Hepatocyte (in vitro differentiated cells): ENCODE measurements around the gene KBTBD13. TPM values are rescaled to one million over a fixed set of nuclear protein-coding genes. Genes with fewer than 3 reads are reported as not detected.
A peak's percentile ranks its signal among the peaks of the same experiment; 100 is the strongest.

Experiments used
- DNase-seq: peaks from one replicate; pipeline ENCODE4 v3.0.0-alpha.2; 2016; ENCODE audit warnings: low spot score
- H2AFZ ChIP-seq: fragments of 200-600 bp; sonication (generic); 2 replicates; pipeline ENCODE4 v1.6.0; 2016; ENCODE audit warnings: antibody characterized with exemption, mild to moderate bottlenecking
- H3K27ac ChIP-seq: fragments of 200-600 bp; sonication (generic); 2 replicates; pipeline ENCODE4 v1.5.1; 2016; ENCODE audit warnings: mild to moderate bottlenecking
- H3K27me3 ChIP-seq: fragments of 200-600 bp; sonication (generic); 2 replicates; pipeline ENCODE4 v1.6.1; 2016
- H3K36me3 ChIP-seq: fragments of 200-600 bp; sonication (generic); replicated peaks from 2 replicates; pipeline ENCODE4 v1.5.1; 2016; ENCODE audit warnings: low read depth; ENCODE audit not compliant: insufficient read depth
- H3K4me1 ChIP-seq: fragments of 200-600 bp; sonication (generic); 2 replicates; pipeline ENCODE4 v1.5.1; 2016; ENCODE audit warnings: mild to moderate bottlenecking, moderate library complexity; ENCODE audit not compliant: insufficient read depth
- H3K4me2 ChIP-seq: fragments of 200-600 bp; sonication (generic); 2 replicates; pipeline ENCODE4 v1.6.0; 2016
- H3K4me3 ChIP-seq: fragments of 200-600 bp; sonication (generic); 2 replicates; pipeline ENCODE4 v1.5.1; 2016; ENCODE audit warnings: mild to moderate bottlenecking
- H3K79me2 ChIP-seq: fragments of 200-600 bp; sonication (generic); 2 replicates; pipeline ENCODE4 v1.6.0; 2017; ENCODE audit warnings: mild to moderate bottlenecking
- H3K9me2 ChIP-seq: fragments of 200-600 bp; sonication (generic); replicated peaks from 2 replicates; pipeline ENCODE4 v1.6.0; 2017; ENCODE audit warnings: mild to moderate bottlenecking; ENCODE audit not compliant: insufficient read depth
- H3K9me3 ChIP-seq: fragments of 200-600 bp; sonication (generic); 2 replicates; pipeline ENCODE4 v1.5.1; 2016; ENCODE audit warnings: low read depth, mild to moderate bottlenecking
- H4K20me1 ChIP-seq: fragments of 200-600 bp; sonication (generic); 2 replicates; pipeline ENCODE4 v1.6.0; 2016; ENCODE audit warnings: mild to moderate bottlenecking; ENCODE audit not compliant: insufficient read depth, poor library complexity, severe bottlenecking
- CTCF ChIP-seq: fragments of 200-600 bp; sonication (generic); IDR thresholded peaks from 2 replicates; pipeline ENCODE4 v1.5.1; 2016; ENCODE audit warnings: antibody characterized with exemption, mild to moderate bottlenecking; ENCODE audit not compliant: poor library complexity
- EZH2 ChIP-seq: fragments of 200-600 bp; sonication (generic); IDR thresholded peaks from 2 replicates; pipeline ENCODE4 v1.6.1; 2016; ENCODE audit warnings: antibody characterized with exemption, mild to moderate bottlenecking, borderline replicate concordance
- EZH2phosphoT487 ChIP-seq: fragments of 200-600 bp; sonication (generic); IDR thresholded peaks from one replicate; pipeline ENCODE4 v1.6.1; 2018; ENCODE audit warnings: antibody characterized with exemption, mild to moderate bottlenecking, low read depth, moderate library complexity; ENCODE audit not compliant: unreplicated experiment, severe bottlenecking
- WGBS: methylation state at CpG from one replicate; pipeline ENCODE4 v1.1.6; 2016; ENCODE audit warnings: low lambda C conversion rate; ENCODE audit errors: missing lambda C conversion rate; 5-methylcytosine and 5-hydroxymethylcytosine counted together
- polyA plus RNA-seq: library from polyadenylated mRNA; unstranded; fragments of >200 nt; fragmentation: Nextera tagmentation; extraction: Ambion mirVana; gene quantifications from 2 replicates; pipeline ENCODE4 v1.2.1, GENCODE V29; 2016
- total RNA-seq: library from RNA; depleted of rRNA; stranded (reverse); fragments of >200 nt; gene quantifications from 2 replicates; pipeline ENCODE4 v1.2.3, GENCODE V29; 2014

Gene KBTBD13
- total and polyA plus RNA-seq, 2 experiments from 2014 or later = 0.56 TPM; not detected in 1

- no peaks in the 10 kb centered on the region for H3K27me3 ChIP-seq
- no peaks in the 10 kb centered on the region for H3K36me3 ChIP-seq
- H3K79me2 ChIP-seq = no peaks in the 10 kb centered on the region
- peak overlapping the region; percentile 93 for H3K27ac ChIP-seq
- TF ChIP-seq CTCF (peak; percentile 1), EZH2phosphoT487 (no peak), EZH2 (no peak)
- no peak overlapping the region for H3K4me3 ChIP-seq
- peak; percentile 5 for DNase-seq
- H3K9me2 ChIP-seq = no peaks in the 10 kb centered on the region
- H3K4me1 ChIP-seq = peaks cover 68% of the 10 kb centered on the region
- no peaks in the 10 kb centered on the region for H3K9me3 ChIP-seq
- 81% methylated on average over 6 of the region's 6 CpGs for WGBS
- no peak overlapping the region for H2AFZ ChIP-seq
- no peaks in the 10 kb centered on the region for H4K20me1 ChIP-seq
- no peak overlapping the region for H3K4me2 ChIP-seq
Measured at GRCh38 chr15:65086680-65087111, 10.2 kb downstream of the KBTBD13 start.

GRCh38 chr15:65087411-65087810, 10.9 kb downstream of the KBTBD13 start:
- no peak overlapping the region for H3K4me2 ChIP-seq
- 84% methylated on average over 3 of the region's 3 CpGs for WGBS
- peaks cover 66% of the 10 kb centered on the region for H3K4me1 ChIP-seq
- no peaks in the 10 kb centered on the region for H3K9me3 ChIP-seq
- DNase-seq = no peak
- H3K79me2 ChIP-seq = no peaks in the 10 kb centered on the region
- no peak overlapping the region for H3K4me3 ChIP-seq
- TF ChIP-seq EZH2 = no peak
- no peaks in the 10 kb centered on the region for H3K9me2 ChIP-seq
- no peaks in the 10 kb centered on the region for H3K36me3 ChIP-seq
- H3K27ac ChIP-seq = peak overlapping the region; percentile 93
- H2AFZ ChIP-seq = no peak overlapping the region
- H3K27me3 ChIP-seq = no peaks in the 10 kb centered on the region
- no peaks in the 10 kb centered on the region for H4K20me1 ChIP-seq

- Histone ChIP-seq H3K36me3 (no peaks in the 10 kb centered on the region), H3K27ac (peak overlapping the region; percentile 93), H3K27me3 (no peaks in the 10 kb centered on the region), H3K4me3 (no peak overlapping the region), H3K4me2 (no peak overlapping the region), H4K20me1 (no peaks in the 10 kb centered on the region), H3K9me3 (no peaks in the 10 kb centered on the region), H3K4me1 (peaks cover 59% of the 10 kb centered on the region), H3K79me2 (no peaks in the 10 kb centered on the region), H2AFZ (no peak overlapping the region), H3K9me2 (no peaks in the 10 kb centered on the region)
- 70% methylated on average over 13 of the region's 13 CpGs for WGBS
- DNase-seq = no peak
- TF ChIP-seq EZH2phosphoT487 = no peak
- TF ChIP-seq CTCF = no peak
- no peak for TF ChIP-seq EZH2
Measured at GRCh38 chr15:65087873-65088642, 11.5 kb downstream of the KBTBD13 start.

- 33% methylated on average over 6 of the region's 6 CpGs for WGBS
- H2AFZ ChIP-seq = no peak overlapping the region
- H4K20me1 ChIP-seq = no peaks in the 10 kb centered on the region
- H3K36me3 ChIP-seq = no peaks in the 10 kb centered on the region
- H3K4me1 ChIP-seq = peaks cover 55% of the 10 kb centered on the region
- peak overlapping the region; percentile 93 for H3K27ac ChIP-seq
- no peaks in the 10 kb centered on the region for H3K9me3 ChIP-seq
- no peak for TF ChIP-seq CTCF
- TF ChIP-seq EZH2 = no peak
- no peak for TF ChIP-seq EZH2phosphoT487
- peak overlapping the region; percentile 52 for H3K4me2 ChIP-seq
- DNase-seq = no peak
- no peaks in the 10 kb centered on the region for H3K79me2 ChIP-seq
- no peaks in the 10 kb centered on the region for H3K9me2 ChIP-seq
- H3K27me3 ChIP-seq = no peaks in the 10 kb centered on the region
- H3K4me3 ChIP-seq = no peak overlapping the region
Measured at GRCh38 chr15:65088643-65089021, 12.1 kb downstream of the KBTBD13 start.
